Colonic mucosa (tissue), 4 donors: Measurements from ENCODE around the gene PAX5. TPM values are rescaled to one million over a fixed set of nuclear protein-coding genes. Genes with fewer than 3 reads are reported as not detected.

Experiments used
- DNase-seq: peaks from one replicate; pipeline ENCODE4 v3.0.0-alpha.2; 2020
- H3K27ac ChIP-seq: fragments of 200-600 bp; one replicate; pipeline ENCODE4 v1.8.0; 2021
- H3K27me3 ChIP-seq: fragments of 200-600 bp; one replicate; pipeline ENCODE4 v1.8.0; 2021
- H3K36me3 ChIP-seq: fragments of 200-600 bp; one replicate; pipeline ENCODE4 v1.8.0; 2021
- H3K4me1 ChIP-seq: fragments of 200-600 bp; one replicate; pipeline ENCODE4 v1.8.0; 2021; ENCODE audit warnings: mild to moderate bottlenecking
- H3K4me3 ChIP-seq: fragments of 200-600 bp; one replicate; pipeline ENCODE4 v1.8.0; 2021
- H3K9ac ChIP-seq, 2 donors: one replicate each; pipeline ENCODE4 v1.7.0; 2013; ENCODE audit warnings: control low read depth in 2 of 2, low read depth in 2 of 2, low read length in 2 of 2
- H3K9me3 ChIP-seq: fragments of 200-600 bp; one replicate; pipeline ENCODE4 v1.8.0; 2021
- CTCF ChIP-seq: fragments of 200-600 bp; IDR thresholded peaks from one replicate; pipeline ENCODE4 v1.8.0; 2022; ENCODE audit warnings: antibody characterized with exemption, mild to moderate bottlenecking
- intact Hi-C: fragments of 100-400 bp; cut with DNase I; formaldehyde crosslinking; loops from one replicate; pipeline ENCODE4 v1.14.1; 2022
- total RNA-seq, 2 donors: library from RNA; stranded (reverse); fragmentation: NEBNext Ultra II Directional in 1 of 2; extraction: Animal tissue kit (Norgen Biotek cat#: 25700) in 1 of 2; gene quantifications; one replicate each; pipeline ENCODE4 v1.2.1, GENCODE V29; 2021
- donor health status: healthy.
- donor health status: DM: no; HTN: no; CAD: no.
- donor health status: DM: no; HTN: no; CAD: no.

The PAX5 gene
- total RNA-seq, 2 donors from 2014 or later = 0.08 to 0.32 TPM

GRCh38 chr9:36861528-36862205 lies 172.4 kb downstream of the PAX5 start:
- no peaks in the 10 kb centered on the region for H3K27me3 ChIP-seq
- no peaks in the 10 kb centered on the region for H3K4me1 ChIP-seq
- intact Hi-C loops = no loop called here
- DNase-seq = no peak
- H3K4me3 ChIP-seq = no peak overlapping the region
- no peak overlapping the region for H3K27ac ChIP-seq
- H3K9me3 ChIP-seq = no peaks in the 10 kb centered on the region
- no peaks in the 10 kb centered on the region for H3K36me3 ChIP-seq
- H3K9ac ChIP-seq = no peak overlapping the region
- TF ChIP-seq CTCF = no peak

DNA sequence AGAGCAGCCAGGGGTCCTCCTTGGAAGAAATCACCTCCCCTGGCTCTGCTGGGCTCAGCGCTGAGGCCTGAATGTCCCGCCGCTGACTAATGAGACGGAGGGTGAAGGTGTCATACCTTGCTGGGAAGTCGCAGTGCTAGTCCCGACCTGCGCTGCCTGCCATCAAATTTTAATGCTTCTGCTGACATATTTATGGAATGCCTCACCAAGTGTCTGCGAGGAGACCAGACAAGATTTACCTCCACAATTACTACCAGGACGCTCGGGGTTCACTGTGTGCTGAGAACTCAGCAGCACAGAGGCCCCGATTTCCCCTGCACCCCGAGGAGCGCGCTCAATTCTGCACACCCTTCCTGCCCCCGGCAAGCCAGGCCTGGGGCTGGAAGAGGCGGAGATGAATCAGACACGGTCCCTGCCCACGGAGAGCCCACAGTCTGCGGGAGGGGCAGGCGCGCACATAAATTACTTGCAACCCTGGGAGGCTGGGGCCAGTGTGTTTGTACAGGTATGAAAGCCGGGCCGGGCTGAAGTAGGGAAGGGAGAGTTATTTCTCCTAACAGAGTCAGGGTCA lies 175.2 kb downstream of the PAX5 start:
- Histone ChIP-seq H3K27ac (no peak overlapping the region), H3K36me3 (no peaks in the 10 kb centered on the region), H3K27me3 (no peaks in the 10 kb centered on the region), H3K4me3 (no peak overlapping the region), H3K4me1 (no peaks in the 10 kb centered on the region), H3K9me3 (no peaks in the 10 kb centered on the region), H3K9ac (no peak overlapping the region)
- no peak for TF ChIP-seq CTCF
- intact Hi-C loops = no loop called here
- no peak for DNase-seq

GRCh38 chr9:36855448-36856315 lies 178.4 kb downstream of the PAX5 start:
- H3K9me3 ChIP-seq = no peaks in the 10 kb centered on the region
- intact Hi-C loops = no loop called here
- H3K27me3 ChIP-seq = no peaks in the 10 kb centered on the region
- DNase-seq = no peak
- no peak for TF ChIP-seq CTCF
- H3K27ac ChIP-seq = no peak overlapping the region
- no peak overlapping the region for H3K4me3 ChIP-seq
- no peaks in the 10 kb centered on the region for H3K4me1 ChIP-seq
- H3K9ac ChIP-seq = no peak overlapping the region
- H3K36me3 ChIP-seq = no peaks in the 10 kb centered on the region

DNA sequence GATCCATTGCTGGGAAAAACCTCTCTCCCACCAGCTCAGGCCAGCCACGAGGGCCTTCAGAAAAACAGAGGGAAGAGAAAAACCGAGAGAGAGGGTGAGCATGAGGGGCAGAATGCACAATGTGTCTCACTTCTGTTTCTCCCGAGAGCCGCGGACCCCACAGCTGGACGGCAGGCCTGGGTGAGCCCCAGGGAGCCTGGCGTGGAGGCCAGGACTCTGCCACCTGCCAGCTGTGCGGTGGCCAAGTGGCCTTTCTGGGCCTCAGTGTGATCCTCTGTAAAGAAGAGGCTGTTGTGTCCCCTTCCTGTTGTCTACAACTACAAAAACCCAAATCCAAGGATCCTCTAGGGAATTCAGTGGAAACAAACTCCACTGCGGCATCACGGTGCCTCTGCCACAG lies 179.3 kb downstream of the PAX5 start:
- Histone ChIP-seq H3K36me3 (no peaks in the 10 kb centered on the region), H3K4me1 (no peaks in the 10 kb centered on the region), H3K9me3 (no peaks in the 10 kb centered on the region), H3K4me3 (no peak overlapping the region), H3K9ac (no peak overlapping the region), H3K27ac (no peak overlapping the region), H3K27me3 (no peaks in the 10 kb centered on the region)
- no peak for TF ChIP-seq CTCF
- no peak for DNase-seq
- intact Hi-C loops = no loop called here

- Histone ChIP-seq H3K27me3 (no peaks in the 10 kb centered on the region), H3K27ac (no peak overlapping the region), H3K9me3 (no peaks in the 10 kb centered on the region), H3K4me1 (no peaks in the 10 kb centered on the region), H3K9ac (no peak overlapping the region), H3K36me3 (no peaks in the 10 kb centered on the region), H3K4me3 (no peak overlapping the region)
- DNase-seq = no peak
- TF ChIP-seq CTCF = no peak
- intact Hi-C loops = no loop called here
Observed at GRCh38 chr9:36854034-36854433, 180.0 kb downstream of the PAX5 start.
